HepG2 (cell line): ENCODE data around the gene DNAJB6. TPM values are rescaled to one million over a fixed set of nuclear protein-coding genes. Genes with fewer than 3 reads are reported as not detected.
A peak's percentile ranks its signal among the peaks of the same experiment; 100 is the strongest.

Source experiments
- ATAC-seq: fragments of 200-7000 bp; cut with Tn5 transposase; 3 replicates; pipeline ENCODE4 v1.9.1; 2020; ENCODE audit warnings: mild to moderate bottlenecking, moderate library complexity
- BruUV-seq: library from RNA; stranded (reverse); fragments of 400-500 nt; replicated peaks from 2 replicates; lab custom pipeline; 2021; lab: Mats Ljungman, UMichigan
- CTCF ChIA-PET: fragments of 300-600 bp; formaldehyde crosslinking; extraction: SDS; loops from one replicate; lab custom pipeline; 2021; ENCODE audit warnings: low total read pairs, inconsistent platforms, low intra/inter-chr PET ratio; lab: Yijun Ruan, JAX
- POLR2A ChIA-PET: fragments of 350-600 bp; sonication (Branson Sonifier 250); formaldehyde crosslinking; loops from one replicate; lab custom pipeline; 2020; ENCODE audit warnings: antibody characterized with exemption, inconsistent platforms; lab: Yijun Ruan, JAX
- DNase-seq: peaks from one replicate; pipeline ENCODE4 v3.0.0-alpha.2; 2015; ENCODE audit warnings: low spot score
- FAIRE-seq: peaks from 3 replicates; lab custom pipeline; 2011; peaks lifted over from hg19 to GRCh38; lab: Jason Lieb, UNC
- H2AFZ ChIP-seq: one replicate; pipeline ENCODE4 v1.6.1; 2011; ENCODE audit warnings: low read length, inconsistent platforms
- H3K27ac ChIP-seq: fragments of 300-600 bp; 3 replicates; pipeline ENCODE4 v1.8.0; 2011; ENCODE audit warnings: mixed run types, mild to moderate bottlenecking, mixed read lengths, low read length, inconsistent platforms; ENCODE audit not compliant: insufficient read depth; ENCODE audit errors: extremely low read length
- H3K27me3 ChIP-seq, 2 experiments: fragments of 200-600 bp in 1 of 2; 2 replicates in 1 of 2; 3 replicates in 1 of 2; pipeline versions ENCODE4 v1.6.0 to v1.8.0; 2011; ENCODE audit warnings: low read length in 2 of 2, mild to moderate bottlenecking in 2 of 2, moderate library complexity in 2 of 2, inconsistent platforms in 1 of 2; ENCODE audit not compliant: insufficient read depth in 2 of 2, control insufficient read depth in 1 of 2
- H3K36me3 ChIP-seq, 2 experiments: fragments of 200-600 bp in 1 of 2; replicated peaks in 1 of 2; 2 replicates in 1 of 2; 3 replicates in 1 of 2; pipeline versions ENCODE4 v1.5.1 to v1.8.0; 2011; ENCODE audit warnings: low read length in 2 of 2, inconsistent platforms in 1 of 2; ENCODE audit not compliant: insufficient read depth in 2 of 2, control insufficient read depth in 1 of 2
- H3K4me1 ChIP-seq: 2 replicates; pipeline ENCODE4 v1.5.1; 2012; ENCODE audit warnings: low read length, inconsistent platforms; ENCODE audit not compliant: insufficient read depth
- H3K4me2 ChIP-seq: 2 replicates; pipeline ENCODE4 v1.6.0; 2011; ENCODE audit warnings: low read depth, low read length, inconsistent platforms
- H3K4me3 ChIP-seq, 3 experiments: fragments of 200-600 bp in 1 of 3; sonication (generic), shearing (Covaris generic) in 1 of 3; replicated peaks in 1 of 3; 2 replicates each; pipeline ENCODE4 v1.5.1; 2011 to 2016; ENCODE audit warnings: low read length in 3 of 3, inconsistent platforms in 2 of 3, low read depth in 2 of 3, mild to moderate bottlenecking in 2 of 3, control low read depth in 1 of 3, mixed read lengths in 1 of 3; ENCODE audit not compliant: insufficient read depth in 1 of 3
- H3K79me2 ChIP-seq: one replicate; pipeline ENCODE4 v1.6.1; 2011; ENCODE audit warnings: low read length, inconsistent platforms; ENCODE audit not compliant: insufficient read depth
- H3K9ac ChIP-seq: 2 replicates; pipeline ENCODE4 v1.6.0; 2011; ENCODE audit warnings: mild to moderate bottlenecking, low read depth, low read length, inconsistent platforms; ENCODE audit not compliant: insufficient read depth
- H3K9me3 ChIP-seq: 2 replicates; pipeline ENCODE4 v1.5.1; 2012; ENCODE audit warnings: mild to moderate bottlenecking, low read length
- H4K20me1 ChIP-seq: 2 replicates; pipeline ENCODE4 v1.6.0; 2011; ENCODE audit warnings: inconsistent platforms, mild to moderate bottlenecking, low read length, moderate library complexity; ENCODE audit not compliant: insufficient read depth
- RBM22 ChIP-seq: fragments of 200-400 bp; formaldehyde crosslinking; optimal IDR thresholded peaks from 2 replicates; pipeline ENCODE3; 2017; ENCODE audit warnings: mild to moderate bottlenecking, low read length, moderate library complexity
- WGBS: methylation state at CpG from one replicate; pipeline ENCODE4 v1.1.6; 2017; ENCODE audit warnings: low lambda C conversion rate; 5-methylcytosine and 5-hydroxymethylcytosine counted together
- in situ Hi-C: cut with HindIII; loops from 2 replicates; pipeline ENCODE4 v1.10.0; 2017; ENCODE audit warnings: low pct_unique_long_range_greater_than_20kb; ENCODE audit not compliant: extremely low pct_ligation_motif_present
- intact Hi-C: fragments of 100-400 bp; cut with micrococcal nuclease; formaldehyde crosslinking; loops from one replicate; pipeline ENCODE4 v1.10.0; 2022; ENCODE audit not compliant: unreplicated experiment
- polyA plus RNA-seq, 8 experiments: library from polyadenylated mRNA; depleted of rRNA in 3 of 8; stranded (reverse) in 7 of 8; unstranded in 1 of 8; fragments of >200 nt; fragmentation: Illumina TruSeq in 4 of 8; extraction: Trizol in 4 of 8; gene quantifications; 2 replicates each; pipeline versions ENCODE4 v1.2.1 to v1.2.3, GENCODE V29; 2011 to 2016; ENCODE audit warnings: low read depth in 4 of 8, missing spikeins in 1 of 8, mixed read lengths in 1 of 8; ENCODE audit not compliant: insufficient read depth in 1 of 8
- total RNA-seq, 5 experiments: library from RNA; depleted of rRNA; stranded (reverse); fragments of >200 nt; fragmentation: Illumina TruSeq; extraction: Trizol; gene quantifications; 2 replicates each; pipeline ENCODE4 v1.2.3, GENCODE V29; 2016; ENCODE audit warnings: low read depth in 1 of 5
- TF ChIP-seq, protein P1 (sequence below): sonication (generic); formaldehyde crosslinking; IDR thresholded peaks from 2 replicates; pipeline ENCODE4 v1.4.0; 2020; ENCODE audit warnings: missing genetic modification reagents

Gene DNAJB6
- total and polyA plus RNA-seq, 2 of the 13 experiments (the other 11 are each of a cell fraction or from before 2014, with no cell fraction given) = 29.9 to 53.9 TPM

DNA sequence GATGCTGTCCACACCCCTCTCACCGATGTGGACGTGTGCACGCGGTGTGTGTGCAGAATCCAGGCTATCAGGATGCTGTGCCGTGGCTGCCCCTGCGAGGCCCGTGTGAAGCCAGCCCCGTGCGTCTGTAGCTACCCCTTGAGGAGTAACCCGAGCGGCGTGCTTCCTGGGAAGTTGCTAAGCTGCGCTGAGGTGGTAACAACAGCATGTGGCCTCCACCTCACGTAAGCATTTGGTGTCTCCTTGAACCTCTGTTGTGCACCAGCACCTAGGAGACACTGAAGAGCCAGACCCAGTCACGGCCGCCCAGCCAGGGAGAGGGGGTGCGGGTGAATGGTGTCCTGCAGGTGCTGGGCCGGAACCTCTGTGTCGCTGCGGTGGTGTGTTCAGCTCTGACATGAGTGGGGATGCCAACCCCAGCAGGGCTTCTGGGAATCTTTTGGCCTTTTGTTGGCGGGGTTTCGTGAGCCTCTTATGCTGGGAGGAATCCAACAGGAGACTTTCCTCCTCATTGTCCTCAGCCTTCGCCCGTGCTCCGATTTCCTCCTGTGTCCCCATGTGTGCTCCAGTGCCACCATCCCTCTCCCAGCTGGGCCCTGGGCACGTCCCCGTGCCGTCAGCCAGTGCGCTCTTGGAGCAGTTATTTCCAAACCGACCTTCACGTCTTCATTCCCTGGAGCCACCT, 60.4 kb downstream of the DNAJB6 start:
- H2AFZ ChIP-seq = no peak overlapping the region
- peaks cover 5 to 27% of the 10 kb centered on the region in 2 experiments; a peak in 4 of 5 replicates for H3K36me3 ChIP-seq
- H3K9me3 ChIP-seq = no peaks in the 10 kb centered on the region
- no peaks in the 10 kb centered on the region for H3K4me1 ChIP-seq
- H3K27me3 ChIP-seq = no peaks in the 10 kb centered on the region
- intact Hi-C loops (no loop called here), in situ Hi-C loops (no loop called here)
- FAIRE-seq (no peak), ATAC-seq (peak; percentile 9), DNase-seq (no peak)
- WGBS = 95% methylated on average over 29 of the region's 31 CpGs
- no TSS peak for BruUV-seq
- H4K20me1 ChIP-seq = no peaks in the 10 kb centered on the region; the same call in 1 of the 2 replicates
- peaks cover 2% of the 10 kb centered on the region for H3K79me2 ChIP-seq
- TF ChIP-seq, protein P1, sequence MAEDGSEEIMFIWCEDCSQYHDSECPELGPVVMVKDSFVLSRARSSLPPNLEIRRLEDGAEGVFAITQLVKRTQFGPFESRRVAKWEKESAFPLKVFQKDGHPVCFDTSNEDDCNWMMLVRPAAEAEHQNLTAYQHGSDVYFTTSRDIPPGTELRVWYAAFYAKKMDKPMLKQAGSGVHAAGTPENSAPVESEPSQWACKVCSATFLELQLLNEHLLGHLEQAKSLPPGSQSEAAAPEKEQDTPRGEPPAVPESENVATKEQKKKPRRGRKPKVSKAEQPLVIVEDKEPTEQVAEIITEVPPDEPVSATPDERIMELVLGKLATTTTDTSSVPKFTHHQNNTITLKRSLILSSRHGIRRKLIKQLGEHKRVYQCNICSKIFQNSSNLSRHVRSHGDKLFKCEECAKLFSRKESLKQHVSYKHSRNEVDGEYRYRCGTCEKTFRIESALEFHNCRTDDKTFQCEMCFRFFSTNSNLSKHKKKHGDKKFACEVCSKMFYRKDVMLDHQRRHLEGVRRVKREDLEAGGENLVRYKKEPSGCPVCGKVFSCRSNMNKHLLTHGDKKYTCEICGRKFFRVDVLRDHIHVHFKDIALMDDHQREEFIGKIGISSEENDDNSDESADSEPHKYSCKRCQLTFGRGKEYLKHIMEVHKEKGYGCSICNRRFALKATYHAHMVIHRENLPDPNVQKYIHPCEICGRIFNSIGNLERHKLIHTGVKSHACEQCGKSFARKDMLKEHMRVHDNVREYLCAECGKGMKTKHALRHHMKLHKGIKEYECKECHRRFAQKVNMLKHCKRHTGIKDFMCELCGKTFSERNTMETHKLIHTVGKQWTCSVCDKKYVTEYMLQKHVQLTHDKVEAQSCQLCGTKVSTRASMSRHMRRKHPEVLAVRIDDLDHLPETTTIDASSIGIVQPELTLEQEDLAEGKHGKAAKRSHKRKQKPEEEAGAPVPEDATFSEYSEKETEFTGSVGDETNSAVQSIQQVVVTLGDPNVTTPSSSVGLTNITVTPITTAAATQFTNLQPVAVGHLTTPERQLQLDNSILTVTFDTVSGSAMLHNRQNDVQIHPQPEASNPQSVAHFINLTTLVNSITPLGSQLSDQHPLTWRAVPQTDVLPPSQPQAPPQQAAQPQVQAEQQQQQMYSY (CRISPR knock-in tag) = no peak
- peak; percentile 38 for TF ChIP-seq RBM22
- CTCF ChIA-PET = no interaction called here
- H3K9ac ChIP-seq = no peak overlapping the region
- no peak overlapping the region for H3K4me3 ChIP-seq
- H3K27ac ChIP-seq = no peak overlapping the region
- POLR2A ChIA-PET = no interaction called here
- H3K4me2 ChIP-seq = no peak overlapping the region
